Lower leg skin (tissue), 4 donors: Measurements from ENCODE around the gene SHROOM3. TPM values are rescaled to one million over a fixed set of nuclear protein-coding genes. Genes with fewer than 3 reads are reported as not detected.

Experiments used
- DNase-seq, 2 donors: peaks; one replicate each; pipeline ENCODE4 v3.0.0-alpha.2; 2019; ENCODE audit warnings: low spot score in 2 of 2
- H3K4me3 ChIP-seq: fragments of 200-600 bp; sonication (generic); 2 replicates; pipeline ENCODE4 v1.5.1; 2017; ENCODE audit warnings: mild to moderate bottlenecking, low read depth; ENCODE audit not compliant: poor library complexity, severe bottlenecking
- CTCF ChIP-seq, 3 donors: fragments of 450-650 bp; IDR thresholded peaks; one replicate each; pipeline ENCODE4 v1.5.1; 2016; ENCODE audit warnings: antibody characterized with exemption in 3 of 3, mild to moderate bottlenecking in 3 of 3, moderate library complexity in 2 of 3
- POLR2A ChIP-seq, 2 donors: fragments of 450-650 bp; IDR thresholded peaks; one replicate each; pipeline ENCODE4 v1.6.1; 2016 to 2017; ENCODE audit warnings: antibody characterized with exemption in 2 of 2, mild to moderate bottlenecking in 1 of 2, moderate library complexity in 1 of 2
- WGBS, 2 donors: methylation state at CpG; one replicate each; pipeline ENCODE4 v1.1.5; 2018; 5-methylcytosine and 5-hydroxymethylcytosine counted together
- intact Hi-C: fragments of 100-400 bp; cut with DNase I; formaldehyde crosslinking; loops from one replicate; pipeline ENCODE4 v1.15.0; 2023; ENCODE audit warnings: low total_unique reads
- total RNA-seq, 4 donors: library from RNA; depleted of rRNA; stranded (reverse); fragments of >200 nt; gene quantifications; one replicate each; pipeline ENCODE4 v1.1.0, GENCODE V29; 2016

The SHROOM3 gene
- total RNA-seq, 4 donors from 2014 or later, result 37.7 to 88.8 (median 44.0) TPM

GRCh38 chr4:76544725-76545124, 109.7 kb downstream of the SHROOM3 start:
- no peak for DNase-seq
- no peak overlapping the region for H3K4me3 ChIP-seq
- 94% methylated on average over 2 of the region's 2 CpGs for WGBS, 2 donors
- intact Hi-C loops, result no loop called here
- TF ChIP-seq POLR2A (IDR thresholded peaks at IDR 0.05) (no peak), CTCF (IDR thresholded peaks at IDR 0.05) (no peak)

- DNase-seq, result no peak
- TF ChIP-seq CTCF (IDR thresholded peaks at IDR 0.05), result no peak
- TF ChIP-seq POLR2A (IDR thresholded peaks at IDR 0.05), result no peak
- H3K4me3 ChIP-seq, result no peak overlapping the region
- intact Hi-C loops, result no loop called here
- 70 to 79% methylated on average over 6 of the region's 6 CpGs for WGBS, 2 donors
Observed at GRCh38 chr4:76545226-76545884, 110.3 kb downstream of the SHROOM3 start.

- TF ChIP-seq CTCF (IDR thresholded peaks at IDR 0.05) (no peak), POLR2A (IDR thresholded peaks at IDR 0.05) (no peak)
- no peak for DNase-seq
- intact Hi-C loops, result no loop called here
- 60 to 78% methylated on average over 4 of the region's 4 CpGs for WGBS, 2 donors
- no peak overlapping the region for H3K4me3 ChIP-seq
Observed at GRCh38 chr4:76546327-76546726, 111.3 kb downstream of the SHROOM3 start.

GRCh38 chr4:76546759-76547742, 112.0 kb downstream of the SHROOM3 start:
- 69% methylated on average over 14 of the region's 14 CpGs for WGBS, 2 donors
- DNase-seq, result no peak

GRCh38 chr4:76548704-76549103, 113.7 kb downstream of the SHROOM3 start:
- 87 to 94% methylated on average over 7 of the region's 7 CpGs for WGBS, 2 donors
- no peak for DNase-seq
- H3K4me3 ChIP-seq, result no peak overlapping the region
- TF ChIP-seq CTCF (IDR thresholded peaks at IDR 0.05) (no peak), POLR2A (IDR thresholded peaks at IDR 0.05) (no peak)
- intact Hi-C loops, result no loop called here

More at GRCh38 chr4:76546759-76547742, 112.0 kb downstream of the SHROOM3 start:
- no peak overlapping the region for H3K4me3 ChIP-seq
- TF ChIP-seq CTCF (IDR thresholded peaks at IDR 0.05), result no peak
- no peak for TF ChIP-seq POLR2A (IDR thresholded peaks at IDR 0.05)
- intact Hi-C loops, result no loop called here
